IPS-15b (cell line): ENCODE data around the gene RFX5.
A peak's percentile ranks its signal among the peaks of the same experiment; 100 is the strongest.
"Not testable (repeated sequence)": the region's sequence is repeated elsewhere in the genome, so short reads cannot be mapped to it uniquely, and the experiment has no call there.

Experiments used
- H3K27me3 ChIP-seq: one replicate; pipeline ENCODE4 v1.6.1; 2013; ENCODE audit warnings: low read length; ENCODE audit not compliant: control insufficient read depth, insufficient read depth
- H3K36me3 ChIP-seq: one replicate; pipeline ENCODE4 v1.6.1; 2013; ENCODE audit warnings: low read length; ENCODE audit not compliant: control insufficient read depth, insufficient read depth
- H3K4me1 ChIP-seq: one replicate; pipeline ENCODE4 v1.6.1; 2013; ENCODE audit warnings: mild to moderate bottlenecking, low read length; ENCODE audit not compliant: control insufficient read depth, insufficient read depth
- H3K4me3 ChIP-seq: one replicate; pipeline ENCODE4 v1.5.1; 2013; ENCODE audit warnings: low read depth, low read length
- H3K9ac ChIP-seq: one replicate; pipeline ENCODE4 v1.6.1; 2013; ENCODE audit warnings: low read depth, mild to moderate bottlenecking, low read length
- H3K9me3 ChIP-seq: one replicate; pipeline ENCODE4 v1.6.1; 2013; ENCODE audit warnings: mild to moderate bottlenecking, low read length; ENCODE audit not compliant: control insufficient read depth, insufficient read depth

Gene RFX5

DNA sequence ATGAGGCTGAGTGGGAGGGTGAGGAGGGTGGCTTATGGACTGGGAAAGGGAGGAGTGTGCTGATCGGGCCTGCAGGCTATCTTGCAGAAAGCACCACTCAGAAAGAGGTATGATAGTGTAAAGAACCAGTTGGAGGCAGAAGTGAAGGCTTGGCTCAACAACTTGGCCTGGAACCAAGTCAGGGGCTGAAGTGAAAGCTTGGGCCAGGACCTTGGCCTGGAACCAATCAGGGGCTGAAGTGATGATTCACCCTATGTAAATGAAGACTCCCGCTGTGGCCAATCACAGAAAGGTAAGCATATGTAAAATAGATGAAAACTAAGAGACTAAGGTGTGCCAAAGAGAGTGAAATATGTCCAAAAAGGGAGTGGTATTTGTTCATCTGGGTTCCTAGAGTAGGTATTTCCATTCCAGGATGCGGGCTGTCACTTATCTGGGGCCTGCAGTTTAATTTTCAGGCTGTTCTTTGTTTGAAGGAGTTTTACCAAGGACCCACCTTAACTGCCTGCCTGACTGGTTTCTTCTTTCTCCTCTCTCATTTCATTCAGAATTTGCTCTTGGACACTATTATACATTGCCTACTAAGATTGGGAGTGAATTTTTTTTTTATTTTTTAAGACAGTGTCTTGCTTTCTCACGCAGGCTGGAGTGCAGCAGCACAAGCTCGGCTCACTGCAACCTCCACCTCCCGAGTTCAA lies 5.1 kb upstream of the RFX5 start:
- H3K9ac ChIP-seq = no peak overlapping the region
- H3K36me3 ChIP-seq = no peaks in the 10 kb centered on the region
- H3K27me3 ChIP-seq = no peaks in the 10 kb centered on the region

GRCh38 chr1:151350323-151350722 lies 3.3 kb upstream of the RFX5 start:
- not testable (repeated sequence) for H3K27me3 ChIP-seq, H3K36me3 ChIP-seq, H3K4me3 ChIP-seq, H3K9me3 ChIP-seq, H3K9ac ChIP-seq
- H3K4me1 ChIP-seq = peaks cover 11% of the 10 kb centered on the region

More for the DNA sequence above, 5.1 kb upstream of the RFX5 start:
- no peak overlapping the region for H3K4me3 ChIP-seq
- peaks cover 3% of the 10 kb centered on the region for H3K9me3 ChIP-seq
- peaks cover 5% of the 10 kb centered on the region for H3K4me1 ChIP-seq

GRCh38 chr1:151347523-151348246 lies 633 bp upstream of the RFX5 start:
- H3K9me3 ChIP-seq = peaks cover 3% of the 10 kb centered on the region
- peak overlapping the region; percentile 43 for H3K4me3 ChIP-seq
- peaks cover 11% of the 10 kb centered on the region for H3K4me1 ChIP-seq
- H3K27me3 ChIP-seq = no peaks in the 10 kb centered on the region
- peak overlapping the region; percentile 47 for H3K9ac ChIP-seq
- H3K36me3 ChIP-seq = peaks cover 14% of the 10 kb centered on the region

DNA sequence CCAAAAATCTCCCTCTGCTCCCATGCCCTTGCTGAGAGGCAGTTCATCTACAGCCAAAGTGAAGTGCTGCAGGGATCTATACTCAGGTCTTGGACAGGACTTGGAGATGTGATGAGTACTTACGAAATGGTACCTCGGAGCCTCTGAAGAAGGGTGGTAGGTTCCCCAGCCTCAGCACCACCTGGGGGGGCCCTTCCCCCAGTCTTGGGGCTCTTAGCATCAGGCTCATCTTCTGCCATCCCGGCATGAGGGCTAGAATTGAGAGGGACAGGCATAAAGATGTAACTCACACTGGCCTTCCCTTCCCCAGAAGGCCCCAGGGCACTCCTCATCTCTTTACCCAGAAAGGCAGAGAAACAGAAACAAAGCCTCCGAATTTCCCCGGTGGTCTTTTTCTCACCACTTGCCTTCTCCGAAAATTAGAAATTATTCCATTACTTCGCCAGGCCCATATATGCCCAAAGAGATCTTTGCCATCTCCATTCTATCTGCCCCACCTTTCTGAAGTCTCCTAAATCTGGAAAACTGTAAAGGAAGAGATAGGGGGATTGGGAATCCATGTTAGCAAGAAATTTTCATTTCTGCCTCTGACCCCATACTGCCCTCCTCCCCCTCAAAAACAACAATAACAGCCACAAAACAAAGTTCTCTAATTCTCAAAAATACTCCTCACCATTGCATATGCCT lies 827 bp downstream of the RFX5 start:
- H3K9me3 ChIP-seq = no peaks in the 10 kb centered on the region
- no peaks in the 10 kb centered on the region for H3K27me3 ChIP-seq
- peak overlapping the region; percentile 98 for H3K9ac ChIP-seq
- H3K4me3 ChIP-seq = peak overlapping the region; percentile 89
- peaks cover 21% of the 10 kb centered on the region for H3K36me3 ChIP-seq
- peaks cover 11% of the 10 kb centered on the region for H3K4me1 ChIP-seq

DNA sequence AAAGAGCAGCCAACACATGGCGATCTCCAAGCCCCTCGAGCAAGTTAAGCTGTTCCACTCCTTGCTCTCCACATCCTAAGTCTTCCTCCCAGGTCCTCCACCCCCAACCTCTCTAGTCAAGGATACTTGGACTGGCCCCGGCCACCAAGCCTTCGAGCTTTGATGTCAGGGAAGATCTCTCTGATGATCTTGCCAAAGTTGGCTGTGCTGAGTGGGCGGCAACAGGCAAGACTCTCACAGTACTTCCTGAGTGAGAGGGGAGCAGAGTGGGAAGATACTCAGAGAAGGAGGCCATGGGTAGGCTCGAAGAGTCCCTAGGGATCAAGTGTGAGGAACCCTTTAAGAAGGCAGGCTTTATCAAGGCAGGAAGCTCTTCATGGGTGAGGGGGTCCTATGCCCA lies 2.8 kb downstream of the RFX5 start:
- Histone ChIP-seq H3K9me3 (no peaks in the 10 kb centered on the region), H3K4me3 (no peak overlapping the region), H3K9ac (no peak overlapping the region), H3K36me3 (peaks cover 21% of the 10 kb centered on the region), H3K27me3 (no peaks in the 10 kb centered on the region), H3K4me1 (peaks cover 11% of the 10 kb centered on the region)

DNA sequence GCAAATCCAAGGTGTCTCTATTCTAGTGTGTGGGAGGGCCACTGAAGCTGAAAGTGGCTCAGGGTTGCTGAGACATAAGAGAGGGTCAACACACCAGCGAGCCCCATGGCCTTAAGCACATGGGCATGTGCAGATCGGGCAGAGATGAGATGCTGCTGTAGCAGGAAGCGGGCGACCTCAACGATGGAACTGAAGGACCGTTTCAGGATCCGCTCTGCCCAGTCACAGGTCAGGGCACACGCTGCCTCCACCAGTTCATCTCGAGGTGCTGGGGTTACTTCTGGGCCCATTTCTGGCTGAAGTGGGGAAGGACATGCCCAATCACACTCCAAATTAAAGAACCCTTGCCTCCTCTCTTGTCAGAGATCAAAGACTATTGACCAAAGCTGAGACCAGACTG lies 3.5 kb downstream of the RFX5 start:
- Histone ChIP-seq H3K4me1 (peaks cover 11% of the 10 kb centered on the region), H3K9ac (no peak overlapping the region), H3K9me3 (no peaks in the 10 kb centered on the region), H3K36me3 (peaks cover 21% of the 10 kb centered on the region), H3K4me3 (no peak overlapping the region), H3K27me3 (no peaks in the 10 kb centered on the region)

DNA sequence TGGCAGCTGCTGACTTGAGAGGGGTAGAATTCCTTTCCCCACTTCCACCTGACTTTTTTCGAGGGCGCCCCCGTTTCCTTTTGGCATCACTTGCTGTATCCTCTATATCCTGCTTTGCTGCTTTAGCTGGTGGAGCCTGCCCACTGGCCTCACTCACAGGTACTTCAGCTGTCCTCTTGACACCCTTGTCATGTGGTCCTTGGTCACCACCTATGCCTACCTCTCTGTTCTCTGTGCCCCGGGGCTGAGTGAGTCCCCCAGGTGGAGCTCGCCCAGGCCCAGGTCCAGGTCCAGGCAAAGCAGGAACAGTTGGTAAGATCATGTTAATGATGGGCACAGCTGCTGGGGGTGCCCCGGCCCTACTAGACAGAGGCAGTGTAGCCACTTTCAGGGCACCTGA lies 4.5 kb downstream of the RFX5 start:
- no peak overlapping the region for H3K9ac ChIP-seq
- no peaks in the 10 kb centered on the region for H3K27me3 ChIP-seq
- H3K9me3 ChIP-seq = no peaks in the 10 kb centered on the region
- no peak overlapping the region for H3K4me3 ChIP-seq
- peaks cover 6% of the 10 kb centered on the region for H3K4me1 ChIP-seq
- H3K36me3 ChIP-seq = peaks cover 21% of the 10 kb centered on the region

GRCh38 chr1:151342021-151342420 lies 5.0 kb downstream of the RFX5 start:
- Histone ChIP-seq H3K36me3 (peaks cover 21% of the 10 kb centered on the region), H3K4me3 (no peak overlapping the region), H3K9ac (no peak overlapping the region)

GRCh38 chr1:151340870-151341754 lies 5.9 kb downstream of the RFX5 start:
- Histone ChIP-seq H3K36me3 (peaks cover 21% of the 10 kb centered on the region), H3K4me3 (no peak overlapping the region), H3K4me1 (peaks cover 6% of the 10 kb centered on the region), H3K27me3 (no peaks in the 10 kb centered on the region), H3K9ac (no peak overlapping the region), H3K9me3 (no peaks in the 10 kb centered on the region)

More at GRCh38 chr1:151342021-151342420, 5.0 kb downstream of the RFX5 start:
- Histone ChIP-seq H3K27me3 (no peaks in the 10 kb centered on the region), H3K9me3 (no peaks in the 10 kb centered on the region), H3K4me1 (peaks cover 6% of the 10 kb centered on the region)

GRCh38 chr1:151336556-151336955 lies 10.5 kb downstream of the RFX5 start:
- Histone ChIP-seq H3K9ac (no peak overlapping the region), H3K36me3 (no peaks in the 10 kb centered on the region), H3K4me1 (no peaks in the 10 kb centered on the region), H3K9me3 (no peaks in the 10 kb centered on the region), H3K4me3 (no peak overlapping the region), H3K27me3 (no peaks in the 10 kb centered on the region)

GRCh38 chr1:151334822-151335221 lies 12.2 kb downstream of the RFX5 start:
- H3K4me1 ChIP-seq = no peaks in the 10 kb centered on the region
- no peak overlapping the region for H3K9ac ChIP-seq
- no peaks in the 10 kb centered on the region for H3K36me3 ChIP-seq
- no peaks in the 10 kb centered on the region for H3K9me3 ChIP-seq
- no peaks in the 10 kb centered on the region for H3K27me3 ChIP-seq
- no peak overlapping the region for H3K4me3 ChIP-seq
